Muscle layer of duodenum (tissue), 2 donors: ENCODE results near the gene DGKG.

ENCODE experiments used
- H3K27ac ChIP-seq: one replicate; pipeline ENCODE4 v1.7.0; 2013; ENCODE audit warnings: mild to moderate bottlenecking, low read length
- H3K27me3 ChIP-seq: one replicate; pipeline ENCODE4 v1.7.0; 2013; ENCODE audit warnings: low read depth, mild to moderate bottlenecking, control low read depth, low read length
- H3K36me3 ChIP-seq, 2 donors: one replicate each; pipeline ENCODE4 v1.7.0; 2013; ENCODE audit warnings: low read length in 2 of 2, control low read depth in 1 of 2, mild to moderate bottlenecking in 1 of 2; ENCODE audit not compliant: insufficient read depth in 2 of 2, control insufficient read depth in 1 of 2
- H3K4me1 ChIP-seq, 2 donors: one replicate each; pipeline ENCODE4 v1.7.0; 2013; ENCODE audit warnings: low read length in 2 of 2, mild to moderate bottlenecking in 2 of 2, control low read depth in 1 of 2, moderate library complexity in 1 of 2; ENCODE audit not compliant: insufficient read depth in 2 of 2, control insufficient read depth in 1 of 2
- H3K4me3 ChIP-seq, 2 donors: one replicate each; pipeline ENCODE4 v1.7.0; 2013; ENCODE audit warnings: low read length in 2 of 2, low read depth in 1 of 2, mild to moderate bottlenecking in 1 of 2
- H3K9me3 ChIP-seq, 2 donors: one replicate each; pipeline ENCODE4 v1.7.0; 2013; ENCODE audit warnings: low read length in 2 of 2, control low read depth in 1 of 2, mild to moderate bottlenecking in 1 of 2; ENCODE audit not compliant: control insufficient read depth in 1 of 2
- donor health status: healthy.

DGKG gene

DNA sequence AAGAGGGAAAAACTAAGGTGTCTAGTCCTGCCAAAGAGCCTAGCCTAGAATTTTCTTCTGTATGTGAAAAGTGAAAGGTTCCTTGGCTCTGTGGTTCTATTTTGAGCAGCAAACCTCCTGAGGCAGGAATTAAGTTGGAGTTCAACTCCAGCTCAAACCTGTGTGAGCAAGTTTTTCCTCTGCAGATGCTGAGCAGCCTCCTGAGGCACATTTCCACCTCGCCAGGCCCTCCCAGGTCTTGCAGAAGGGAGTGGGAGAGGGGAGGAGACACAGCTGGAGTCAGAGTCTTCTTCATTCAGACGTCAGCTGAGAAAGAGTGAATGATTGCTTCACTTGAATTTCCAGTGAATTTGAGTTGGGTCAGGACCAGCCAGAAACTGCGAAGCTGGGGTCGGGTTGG is 183.6 kb downstream of the DGKG start:
- H3K36me3 ChIP-seq: peaks cover 0 to 22% of the 10 kb centered on the region in 2 donors
- no peak overlapping the region for H3K4me3 ChIP-seq
- no peak overlapping the region for H3K27ac ChIP-seq
- no peaks in the 10 kb centered on the region for H3K27me3 ChIP-seq
- H3K9me3 ChIP-seq: no peaks in the 10 kb centered on the region
- H3K4me1 ChIP-seq: no peaks in the 10 kb centered on the region

DNA sequence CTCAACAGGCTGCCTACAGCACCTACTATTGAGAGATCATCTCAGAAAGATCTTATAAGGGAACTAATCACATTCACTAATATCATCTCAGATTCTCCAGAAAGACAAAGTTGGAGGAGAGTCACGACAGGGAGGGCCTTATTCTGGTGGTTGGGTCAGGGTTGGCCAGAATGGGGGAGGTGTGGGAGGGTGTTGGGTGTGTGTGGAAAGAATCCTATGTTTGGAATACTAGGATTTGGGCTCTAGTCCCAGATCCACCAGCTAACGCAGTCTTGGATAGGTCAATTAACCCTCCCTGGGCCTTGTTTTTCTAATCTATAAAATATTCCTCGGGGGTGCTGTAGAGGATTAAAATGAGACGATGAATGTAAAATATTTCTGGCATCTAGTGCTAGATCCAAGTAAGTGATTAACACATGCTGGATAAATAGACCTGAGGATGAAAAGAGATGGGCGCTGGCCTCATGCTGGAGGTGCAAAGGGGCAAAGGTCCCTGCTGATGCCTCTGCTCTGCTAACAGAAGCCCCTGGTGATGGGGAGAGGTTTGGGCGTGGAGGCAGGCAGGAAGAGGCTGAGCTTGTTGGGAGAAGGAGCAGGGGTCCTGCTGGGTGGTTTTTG is 185.6 kb downstream of the DGKG start:
- peaks cover 0 to 22% of the 10 kb centered on the region in 2 donors for H3K36me3 ChIP-seq
- H3K4me3 ChIP-seq: no peak overlapping the region
- H3K4me1 ChIP-seq: no peaks in the 10 kb centered on the region
- no peaks in the 10 kb centered on the region for H3K27me3 ChIP-seq
- no peak overlapping the region for H3K27ac ChIP-seq
- no peaks in the 10 kb centered on the region for H3K9me3 ChIP-seq

DNA sequence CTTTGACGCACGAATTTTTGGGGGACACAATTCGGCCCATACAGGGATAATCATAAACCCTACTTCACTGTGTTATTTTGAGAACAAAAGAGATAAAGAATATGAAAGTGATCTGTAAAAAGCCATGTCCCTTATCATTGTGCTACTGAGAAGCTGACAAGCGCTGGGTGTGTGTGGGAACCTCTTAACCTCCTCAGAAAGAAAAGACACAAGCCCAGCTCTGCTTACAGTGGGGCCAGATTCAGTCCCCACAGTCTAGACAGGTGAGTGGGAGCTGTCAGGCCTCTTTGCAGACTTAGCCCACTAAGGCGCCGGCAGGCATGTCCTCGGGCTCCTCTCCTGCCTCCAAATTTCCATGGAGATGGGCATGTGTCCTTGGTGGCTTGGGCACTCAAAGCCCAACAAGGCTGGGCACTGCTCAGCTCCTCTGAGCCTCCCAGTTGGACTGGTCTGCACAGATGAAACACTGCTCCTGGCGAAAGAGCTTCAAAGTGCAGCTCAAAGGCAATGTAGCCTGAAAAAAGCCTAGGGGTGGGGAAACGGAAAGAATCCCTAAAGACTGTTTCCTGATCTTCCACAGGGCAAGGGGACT is 188.7 kb downstream of the DGKG start:
- H3K4me1 ChIP-seq: no peaks in the 10 kb centered on the region
- no peak overlapping the region for H3K27ac ChIP-seq
- no peak overlapping the region for H3K4me3 ChIP-seq
- no peaks in the 10 kb centered on the region for H3K27me3 ChIP-seq
- peaks cover 0 to 11% of the 10 kb centered on the region in 2 donors for H3K36me3 ChIP-seq
- H3K9me3 ChIP-seq: no peaks in the 10 kb centered on the region

DNA sequence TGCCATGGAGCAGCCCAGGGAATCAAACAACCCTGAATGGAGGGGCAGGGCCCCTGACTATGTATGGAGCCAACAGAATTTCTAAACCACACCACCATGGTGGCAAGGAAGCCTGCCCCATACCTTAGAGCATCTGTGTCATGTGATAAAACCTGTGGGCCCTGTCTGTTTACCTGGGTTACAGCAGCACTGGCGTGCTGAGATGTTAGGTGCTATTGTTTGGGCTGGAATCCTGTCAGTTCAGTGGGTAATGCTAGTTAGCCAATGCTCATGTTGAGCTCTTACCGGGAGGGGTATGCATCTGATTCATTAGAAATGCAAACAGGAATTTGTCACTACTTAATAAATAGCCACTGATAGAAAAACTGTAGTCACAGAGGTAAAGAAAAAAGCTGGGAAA is 189.7 kb downstream of the DGKG start:
- Histone ChIP-seq H3K9me3 (no peaks in the 10 kb centered on the region), H3K36me3 (peaks cover 0 to 5% of the 10 kb centered on the region in 2 donors), H3K27ac (no peak overlapping the region), H3K4me3 (no peak overlapping the region), H3K27me3 (no peaks in the 10 kb centered on the region), H3K4me1 (no peaks in the 10 kb centered on the region)

- H3K36me3 ChIP-seq: peaks cover 0 to 5% of the 10 kb centered on the region in 2 donors
- H3K9me3 ChIP-seq: no peaks in the 10 kb centered on the region
- no peak overlapping the region for H3K4me3 ChIP-seq
- no peaks in the 10 kb centered on the region for H3K4me1 ChIP-seq
- H3K27ac ChIP-seq: no peak overlapping the region
- no peaks in the 10 kb centered on the region for H3K27me3 ChIP-seq
Measured at GRCh38 chr3:186171521-186171920, 190.5 kb downstream of the DGKG start.

GRCh38 chr3:186170516-186170915 is 191.5 kb downstream of the DGKG start:
- no peak overlapping the region for H3K27ac ChIP-seq
- no peak overlapping the region for H3K4me3 ChIP-seq
- H3K36me3 ChIP-seq: peaks cover 0 to 5% of the 10 kb centered on the region in 2 donors

GRCh38 chr3:186169379-186169778 is 192.7 kb downstream of the DGKG start:
- no peaks in the 10 kb centered on the region for H3K4me1 ChIP-seq
- H3K4me3 ChIP-seq: no peak overlapping the region
- no peaks in the 10 kb centered on the region for H3K9me3 ChIP-seq
- peaks cover 0 to 5% of the 10 kb centered on the region in 2 donors for H3K36me3 ChIP-seq
- no peaks in the 10 kb centered on the region for H3K27me3 ChIP-seq
- no peak overlapping the region for H3K27ac ChIP-seq

More at GRCh38 chr3:186170516-186170915, 191.5 kb downstream of the DGKG start:
- Histone ChIP-seq H3K27me3 (no peaks in the 10 kb centered on the region), H3K9me3 (no peaks in the 10 kb centered on the region), H3K4me1 (no peaks in the 10 kb centered on the region)

GRCh38 chr3:186168976-186169375 is 193.1 kb downstream of the DGKG start:
- Histone ChIP-seq H3K4me3 (no peak overlapping the region), H3K27me3 (no peaks in the 10 kb centered on the region), H3K9me3 (no peaks in the 10 kb centered on the region), H3K27ac (no peak overlapping the region), H3K36me3 (peaks cover 4 to 8% of the 10 kb centered on the region in 2 donors), H3K4me1 (no peaks in the 10 kb centered on the region)

GRCh38 chr3:186167646-186168395 is 194.2 kb downstream of the DGKG start:
- Histone ChIP-seq H3K36me3 (peaks cover 7 to 10% of the 10 kb centered on the region in 2 donors), H3K9me3 (no peaks in the 10 kb centered on the region), H3K4me3 (no peak overlapping the region), H3K27ac (no peak overlapping the region), H3K4me1 (no peaks in the 10 kb centered on the region), H3K27me3 (no peaks in the 10 kb centered on the region)

DNA sequence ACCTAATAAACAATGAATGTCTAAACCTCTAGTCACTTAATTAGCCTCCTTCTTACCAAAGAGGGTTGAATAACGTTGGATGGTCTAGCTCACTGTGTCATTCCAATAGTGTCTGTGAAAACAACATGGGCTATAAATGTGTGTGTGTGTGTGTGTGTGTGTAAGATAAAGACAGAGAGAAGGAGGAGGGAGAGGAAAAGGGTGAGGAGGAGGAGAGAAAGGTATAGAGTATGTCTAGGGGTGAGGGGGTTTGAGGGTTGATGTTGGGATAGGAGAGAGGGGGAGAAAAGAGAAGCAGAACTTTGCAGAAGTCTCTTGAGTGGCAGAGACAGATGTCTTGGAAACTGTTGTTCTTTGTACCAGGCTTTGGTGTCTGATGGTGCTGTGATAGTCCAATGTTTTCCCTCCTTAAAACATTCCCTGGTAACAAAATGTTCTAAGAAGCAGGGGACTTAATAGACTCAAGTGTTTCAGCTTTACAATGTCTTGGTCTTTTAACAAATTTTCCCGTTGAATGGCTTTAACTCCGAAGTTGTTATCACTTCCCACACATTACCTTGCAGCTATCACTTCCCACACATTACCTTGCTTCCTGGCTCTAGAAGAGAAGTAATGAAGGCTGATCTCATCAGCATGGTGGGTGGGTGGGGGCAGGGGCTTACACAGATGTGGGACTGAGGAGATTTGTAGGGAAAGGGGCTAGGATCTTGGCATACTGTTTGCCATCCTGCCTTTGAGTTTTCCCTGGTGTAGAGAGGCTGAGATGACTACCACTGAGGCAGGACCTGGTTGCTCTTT is 195.3 kb downstream of the DGKG start:
- Histone ChIP-seq H3K27me3 (no peaks in the 10 kb centered on the region), H3K36me3 (peaks cover 7 to 10% of the 10 kb centered on the region in 2 donors), H3K4me3 (no peak overlapping the region), H3K4me1 (no peaks in the 10 kb centered on the region), H3K27ac (no peak overlapping the region), H3K9me3 (no peaks in the 10 kb centered on the region)

DNA sequence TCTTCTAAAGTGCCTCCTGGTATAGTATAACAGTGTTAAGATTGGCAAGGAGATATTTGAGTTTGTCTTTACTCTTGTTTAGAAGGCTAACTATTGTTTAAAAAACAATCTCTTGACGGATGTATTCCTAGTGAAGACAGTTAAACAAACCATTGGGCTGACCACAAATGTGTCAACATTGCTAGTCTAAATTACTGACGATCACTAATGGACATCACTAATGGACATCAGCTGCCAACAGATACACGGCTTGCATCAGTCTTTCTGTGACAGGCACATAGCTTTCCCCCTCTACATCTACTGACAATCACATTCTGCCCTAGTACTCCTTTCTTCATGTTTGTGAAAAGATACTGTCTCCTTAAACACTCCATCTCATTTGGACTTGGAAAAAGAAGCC is 196.0 kb downstream of the DGKG start:
- Histone ChIP-seq H3K27me3 (no peaks in the 10 kb centered on the region), H3K27ac (no peak overlapping the region), H3K4me1 (peaks cover 0 to under 1% of the 10 kb centered on the region in 2 donors), H3K9me3 (no peaks in the 10 kb centered on the region), H3K36me3 (peaks cover 7 to 10% of the 10 kb centered on the region in 2 donors), H3K4me3 (no peak overlapping the region)
